Suprapubic skin (tissue), 3 donors: ENCODE results near the gene FRMD4A.

Experiments
- CTCF ChIP-seq, 2 donors: fragments of 200-600 bp in 1 of 2; fragments of 450-650 bp in 1 of 2; sonication (generic) in 1 of 2; IDR thresholded peaks; one replicate each; pipeline ENCODE4 v1.5.1; 2016 to 2019; ENCODE audit warnings: antibody characterized with exemption in 2 of 2, mild to moderate bottlenecking in 1 of 2, moderate library complexity in 1 of 2
- EP300 ChIP-seq: sonication (generic); formaldehyde crosslinking; IDR thresholded peaks from one replicate; pipeline ENCODE4 v1.6.1; 2017; ENCODE audit warnings: antibody characterized with exemption
- POLR2A ChIP-seq, 2 donors: fragments of 450-650 bp; IDR thresholded peaks; one replicate each; pipeline ENCODE4 v1.6.1; 2017; ENCODE audit warnings: antibody characterized with exemption in 2 of 2, mild to moderate bottlenecking in 2 of 2, moderate library complexity in 2 of 2

- no peak for TF ChIP-seq CTCF (IDR thresholded peaks at IDR 0.05)
- no peak for TF ChIP-seq EP300
- TF ChIP-seq POLR2A (IDR thresholded peaks at IDR 0.05), result no peak
These were observed 87.5 kb downstream of the FRMD4A start for GRCh38 chr10:14243221-14243620.
